Thoracic aorta endothelial cell (primary cell): ENCODE results near the gene SERINC3. TPM values are rescaled to one million over a fixed set of nuclear protein-coding genes. Genes with fewer than 3 reads are reported as not detected.

ENCODE experiments used
- small RNA-seq: library from RNA; depleted of rRNA; stranded (forward); fragments of <200 nt; gene quantifications from one replicate; pipeline ENCODE3, GENCODE V24; 2012
- total RNA-seq: library from RNA; depleted of rRNA; stranded (reverse); fragments of >200 nt; gene quantifications from 2 replicates; pipeline ENCODE4 v1.2.3, GENCODE V29; 2012

SERINC3 gene
- 91.9 and 110 TPM in 2 replicates for total RNA-seq

DNA sequence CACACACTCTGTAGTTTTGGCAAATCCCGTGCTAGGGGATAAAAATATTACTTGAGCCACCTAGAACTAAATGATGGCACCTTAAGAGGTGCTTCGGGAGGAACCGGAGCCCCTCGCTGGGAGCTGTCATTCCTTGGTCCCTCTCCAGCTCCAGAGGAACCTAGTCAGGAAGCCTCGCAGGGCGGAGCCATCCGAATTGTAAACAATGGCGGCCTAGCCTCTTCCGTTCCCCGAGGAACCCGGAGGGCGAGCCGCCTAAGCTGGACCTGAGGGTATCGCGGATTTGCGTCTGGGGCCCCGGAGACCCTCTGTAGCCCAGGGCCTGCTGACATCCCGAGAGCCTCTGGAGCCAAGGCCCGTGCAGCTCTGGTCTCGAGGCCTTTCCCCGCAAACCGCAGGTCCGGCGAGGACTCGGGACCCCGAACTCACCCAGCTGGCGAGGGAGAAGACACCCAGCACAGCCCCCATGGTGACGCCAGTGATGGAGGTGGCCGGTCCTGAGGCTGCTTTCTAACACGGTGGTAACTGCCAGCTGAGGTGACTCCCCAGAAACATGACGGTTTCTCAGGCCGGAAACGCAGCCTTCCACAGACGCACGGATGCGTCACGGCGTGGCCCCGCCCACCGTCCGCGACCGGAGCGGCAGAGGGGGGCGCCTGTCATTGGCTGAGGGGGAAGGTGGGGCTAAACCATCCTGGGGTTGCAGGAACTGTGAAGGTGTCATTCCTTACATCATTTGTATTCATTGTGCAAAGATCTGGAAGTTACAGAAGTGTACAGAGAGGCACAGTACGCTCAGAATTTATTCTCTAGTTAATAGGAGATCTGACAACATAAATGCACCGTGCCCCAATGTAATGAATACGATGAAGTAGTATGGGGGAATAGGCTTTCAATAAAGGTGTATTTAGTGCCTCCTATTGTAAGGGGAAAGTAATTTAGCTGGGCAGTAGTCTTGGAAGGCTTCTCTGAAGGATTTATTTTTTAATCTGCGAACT is at the start of gene SERINC3:
Gene SERINC3 (minus strand): TSS at position 587 of the 998 bp plus-strand sequence. CDS start 119 bp downstream, at position 468.

DNA sequence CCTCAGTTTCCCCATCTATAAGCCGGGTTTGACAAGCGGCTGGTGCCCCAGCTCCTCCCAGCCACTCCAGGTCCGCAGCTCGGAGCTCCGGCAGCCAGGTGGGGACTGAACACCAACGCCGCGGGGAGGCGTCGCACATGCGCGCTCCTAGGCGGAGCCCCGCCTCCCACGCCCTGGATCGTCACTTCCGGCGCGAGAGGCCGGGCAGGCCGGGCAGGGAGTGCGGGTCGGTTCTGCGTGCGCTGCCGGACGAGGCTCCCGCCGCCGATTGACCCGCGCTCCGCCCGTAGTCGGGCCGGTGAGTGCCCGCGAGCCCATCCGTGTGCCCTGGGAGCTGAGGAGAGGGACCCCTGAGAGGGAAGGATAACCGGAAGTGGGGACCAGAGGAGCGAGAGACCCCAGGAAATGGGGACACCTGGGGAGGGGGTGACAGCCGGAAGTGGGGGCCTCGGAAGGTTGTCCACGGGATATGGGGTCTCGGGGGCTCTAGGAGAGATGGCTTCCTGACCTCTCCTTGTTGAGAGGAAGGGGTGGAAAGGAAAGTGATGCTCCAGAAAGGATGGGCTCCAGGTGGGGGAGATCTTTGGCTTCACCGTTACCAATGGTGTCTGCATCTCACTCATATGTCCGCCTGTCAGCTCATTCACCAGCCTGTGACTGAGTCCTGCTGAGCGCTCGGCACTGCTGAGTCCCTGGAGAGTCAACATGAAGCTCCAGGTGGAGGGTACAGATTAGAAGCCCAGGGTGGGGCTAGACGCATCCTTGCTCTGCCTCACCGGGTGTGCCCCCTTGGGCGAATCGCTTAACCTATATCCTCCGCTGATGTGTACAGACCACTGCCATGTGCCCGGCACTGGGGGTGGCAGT is 45.9 kb downstream of the SERINC3 start, which contains the start of gene TTPAL:
Gene TTPAL (plus strand): TSS at position 181 of the 867 bp plus-strand sequence. CDS start 4,126 bp downstream, outside the sequence.

Small RNAs within 50 kb of the gene (small RNA-seq; reads per million reads assigned to genes)
- 0.35 reads per million for gene RPL37AP1

Other genes with a start within 250 kb of the SERINC3 start
- 8.1 and 9.5 TPM in 2 replicates for gene FITM2, start 210.9 kb downstream of the SERINC3 start, total RNA-seq
- gene R3HDML, start 185.0 kb downstream of the SERINC3 start, total RNA-seq, result not detected in 2 replicates
- gene HNF4A, start 166.4 kb downstream of the SERINC3 start, total RNA-seq, result not detected in 2 replicates
- 8.1 and 8.8 TPM in 2 replicates for gene TTPAL, start 46.2 kb downstream of the SERINC3 start, total RNA-seq
- gene PKIG, start 60.5 kb upstream of the SERINC3 start, total RNA-seq, result 205 and 244 TPM in 2 replicates
- 14.1 and 14.5 TPM in 2 replicates for gene ADA, start 129.6 kb upstream of the SERINC3 start, total RNA-seq
- gene CCN5, start 193.3 kb upstream of the SERINC3 start, total RNA-seq, result 0.13 TPM in 1 of 2 replicates, not detected in the other
- 0.07 TPM in 1 of 2 replicates, not detected in the other for gene KCNK15, start 223.8 kb upstream of the SERINC3 start, total RNA-seq